HepG2 (cell line): ENCODE data around the gene RNF123. TPM values are rescaled to one million over a fixed set of nuclear protein-coding genes. Genes with fewer than 3 reads are reported as not detected.

Experiments
- HNRNPH1 ChIP-seq: fragments of 200-400 bp; formaldehyde crosslinking; optimal IDR thresholded peaks from 2 replicates; pipeline ENCODE3; 2017; ENCODE audit warnings: mild to moderate bottlenecking, low read depth, low read length
- NFIB ChIP-seq: sonication (generic); formaldehyde crosslinking; IDR thresholded peaks from 2 replicates; pipeline ENCODE4 v1.9.0; 2021; ENCODE audit warnings: missing genetic modification reagents, mild to moderate bottlenecking, borderline replicate concordance
- NONO ChIP-seq, 2 experiments: fragments of 450-650 bp in 1 of 2; sonication (generic) in 1 of 2; formaldehyde crosslinking in 1 of 2; IDR thresholded peaks in 1 of 2; conservative IDR thresholded peaks in 1 of 2; 2 replicates each; pipeline versions ENCODE4 v1.6.1 to v1.8.0; 2017 to 2022; ENCODE audit warnings: mild to moderate bottlenecking in 1 of 2, missing genetic modification reagents in 1 of 2, moderate library complexity in 1 of 2
- PLRG1 ChIP-seq: fragments of 450-650 bp; conservative IDR thresholded peaks from 2 replicates; pipeline ENCODE4 v1.6.1; 2016
- PRDM4 ChIP-seq: sonication (generic); formaldehyde crosslinking; IDR thresholded peaks from 2 replicates; pipeline ENCODE4 v1.9.0; 2021; ENCODE audit warnings: missing genetic modification reagents, borderline replicate concordance
- RNF219 ChIP-seq: sonication (generic); formaldehyde crosslinking; IDR thresholded peaks from 2 replicates; pipeline ENCODE4 v1.5.0; 2020; ENCODE audit warnings: mild to moderate bottlenecking, missing genetic modification reagents
- TCF12 ChIP-seq, 2 experiments: fragments of 450-650 bp in 1 of 2; sonication (generic) in 1 of 2; formaldehyde crosslinking in 1 of 2; IDR thresholded peaks; 2 replicates each; pipeline versions ENCODE4 v1.6.1 to v1.8.0; 2017 to 2022; ENCODE audit warnings: antibody characterized with exemption in 1 of 2, mild to moderate bottlenecking in 1 of 2, missing genetic modification reagents in 1 of 2, moderate library complexity in 1 of 2
- ZFYVE20 ChIP-seq: sonication (generic); formaldehyde crosslinking; IDR thresholded peaks from 2 replicates; pipeline ENCODE4 v1.8.0; 2023; ENCODE audit warnings: low read depth, mild to moderate bottlenecking, moderate library complexity, missing genetic modification reagents, borderline replicate concordance
- ZNF343 ChIP-seq: sonication (generic); formaldehyde crosslinking; IDR thresholded peaks from 2 replicates; pipeline ENCODE4 v1.4.0; 2020; ENCODE audit warnings: mild to moderate bottlenecking, missing genetic modification reagents
- ZNF616 ChIP-seq: sonication (generic); formaldehyde crosslinking; IDR thresholded peaks from 2 replicates; pipeline ENCODE4 v1.5.0; 2020; ENCODE audit warnings: low read depth, mild to moderate bottlenecking, missing genetic modification reagents
- ZNF619 ChIP-seq: sonication (generic); formaldehyde crosslinking; IDR thresholded peaks from 2 replicates; pipeline ENCODE4 v1.4.0; 2020; ENCODE audit warnings: mild to moderate bottlenecking, missing genetic modification reagents
- polyA plus RNA-seq, 8 experiments: library from polyadenylated mRNA; depleted of rRNA in 3 of 8; stranded (reverse) in 7 of 8; unstranded in 1 of 8; fragments of >200 nt; fragmentation: Illumina TruSeq in 4 of 8; extraction: Trizol in 4 of 8; gene quantifications; 2 replicates each; pipeline versions ENCODE4 v1.2.1 to v1.2.3, GENCODE V29; 2011 to 2016; ENCODE audit warnings: low read depth in 4 of 8, missing spikeins in 1 of 8, mixed read lengths in 1 of 8; ENCODE audit not compliant: insufficient read depth in 1 of 8
- total RNA-seq, 5 experiments: library from RNA; depleted of rRNA; stranded (reverse); fragments of >200 nt; fragmentation: Illumina TruSeq; extraction: Trizol; gene quantifications; 2 replicates each; pipeline ENCODE4 v1.2.3, GENCODE V29; 2016; ENCODE audit warnings: low read depth in 1 of 5

Gene RNF123
- total and polyA plus RNA-seq, 2 of the 13 experiments (the other 11 are each of a cell fraction or from before 2014, with no cell fraction given) = 29.9 to 82.2 TPM

- TF ChIP-seq RNF219 = no peak
- no peak for TF ChIP-seq ZFYVE20 (CRISPR knock-in tag)
- TF ChIP-seq NONO (IDR thresholded peaks at IDR 0.05) = no peak
- TF ChIP-seq NONO (CRISPR knock-in tag; conservative IDR thresholded peaks at IDR 0.05) = no peak
- TF ChIP-seq NFIB (CRISPR knock-in tag) = no peak
- TF ChIP-seq HNRNPH1 = no peak
- TF ChIP-seq TCF12 (IDR thresholded peaks at IDR 0.05) = no peak
- TF ChIP-seq TCF12 (CRISPR knock-in tag; IDR thresholded peaks at IDR 0.05) = no peak
- TF ChIP-seq PRDM4 (CRISPR knock-in tag) = no peak
- TF ChIP-seq ZNF343 = no peak
- no peak for TF ChIP-seq PLRG1
- TF ChIP-seq ZNF616 (CRISPR knock-in tag) = no peak
- TF ChIP-seq ZNF619 (CRISPR knock-in tag) = no peak
Measured at GRCh38 chr3:49769286-49769915, 80.0 kb downstream of the RNF123 start (continued).
